ENCODE data around the gene ZBED4. TPM values are rescaled to one million over a fixed set of nuclear protein-coding genes. Genes with fewer than 3 reads are reported as not detected.
A peak's percentile ranks its signal among the peaks of the same experiment; 100 is the strongest.

Gene ZBED4
- total RNA-seq, 1 donor from 2014 or later, result 17.3 TPM

- Mint-ChIP-seq H3K27me3 (ENCODE audit: unreplicated experiment) (no peaks in the 10 kb centered on the region), H3K9me3 (ENCODE audit: unreplicated experiment) (peaks cover 5% of the 10 kb centered on the region), H3K4me3 (ENCODE audit: unreplicated experiment) (no peak overlapping the region), H3K36me3 (ENCODE audit: unreplicated experiment) (peaks cover 31% of the 10 kb centered on the region), H3K27ac (ENCODE audit: unreplicated experiment) (no peak overlapping the region), H3K4me1 (ENCODE audit: unreplicated experiment) (peaks cover 4% of the 10 kb centered on the region)
- TF ChIP-seq, protein P1, sequence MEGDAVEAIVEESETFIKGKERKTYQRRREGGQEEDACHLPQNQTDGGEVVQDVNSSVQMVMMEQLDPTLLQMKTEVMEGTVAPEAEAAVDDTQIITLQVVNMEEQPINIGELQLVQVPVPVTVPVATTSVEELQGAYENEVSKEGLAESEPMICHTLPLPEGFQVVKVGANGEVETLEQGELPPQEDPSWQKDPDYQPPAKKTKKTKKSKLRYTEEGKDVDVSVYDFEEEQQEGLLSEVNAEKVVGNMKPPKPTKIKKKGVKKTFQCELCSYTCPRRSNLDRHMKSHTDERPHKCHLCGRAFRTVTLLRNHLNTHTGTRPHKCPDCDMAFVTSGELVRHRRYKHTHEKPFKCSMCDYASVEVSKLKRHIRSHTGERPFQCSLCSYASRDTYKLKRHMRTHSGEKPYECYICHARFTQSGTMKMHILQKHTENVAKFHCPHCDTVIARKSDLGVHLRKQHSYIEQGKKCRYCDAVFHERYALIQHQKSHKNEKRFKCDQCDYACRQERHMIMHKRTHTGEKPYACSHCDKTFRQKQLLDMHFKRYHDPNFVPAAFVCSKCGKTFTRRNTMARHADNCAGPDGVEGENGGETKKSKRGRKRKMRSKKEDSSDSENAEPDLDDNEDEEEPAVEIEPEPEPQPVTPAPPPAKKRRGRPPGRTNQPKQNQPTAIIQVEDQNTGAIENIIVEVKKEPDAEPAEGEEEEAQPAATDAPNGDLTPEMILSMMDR (IDR thresholded peaks at IDR 0.05), result no peak
- no peak for DNase-seq (ENCODE audit: extremely low spot score, unreplicated experiment)
Measured at GRCh38 chr22:49878206-49878605, 24.6 kb downstream of the ZBED4 start.

GRCh38 chr22:49879871-49880270 lies 26.2 kb downstream of the ZBED4 start:
- TF ChIP-seq, protein P1 (IDR thresholded peaks at IDR 0.05), result no peak
- H3K27ac Mint-ChIP-seq (ENCODE audit: unreplicated experiment), result peak overlapping the region; percentile 56
- no peak for DNase-seq (ENCODE audit: extremely low spot score, unreplicated experiment)
- no peaks in the 10 kb centered on the region for H3K27me3 Mint-ChIP-seq (ENCODE audit: unreplicated experiment)
- H3K4me1 Mint-ChIP-seq (ENCODE audit: unreplicated experiment), result peaks cover 4% of the 10 kb centered on the region
- peaks cover 36% of the 10 kb centered on the region for H3K36me3 Mint-ChIP-seq (ENCODE audit: unreplicated experiment)
- H3K9me3 Mint-ChIP-seq (ENCODE audit: unreplicated experiment), result peaks cover 5% of the 10 kb centered on the region
- no peak overlapping the region for H3K4me3 Mint-ChIP-seq (ENCODE audit: unreplicated experiment)

- DNase-seq (ENCODE audit: extremely low spot score, unreplicated experiment), result no peak
- Mint-ChIP-seq H3K27ac (ENCODE audit: unreplicated experiment) (peak overlapping the region; percentile 56), H3K4me1 (ENCODE audit: unreplicated experiment) (peaks cover 4% of the 10 kb centered on the region), H3K4me3 (ENCODE audit: unreplicated experiment) (no peak overlapping the region), H3K9me3 (ENCODE audit: unreplicated experiment) (peaks cover 5% of the 10 kb centered on the region), H3K36me3 (ENCODE audit: unreplicated experiment) (peaks cover 34% of the 10 kb centered on the region), H3K27me3 (ENCODE audit: unreplicated experiment) (no peaks in the 10 kb centered on the region)
- TF ChIP-seq, protein P1 (IDR thresholded peaks at IDR 0.05), result no peak
Measured at GRCh38 chr22:49880281-49880680, 26.6 kb downstream of the ZBED4 start.

DNA sequence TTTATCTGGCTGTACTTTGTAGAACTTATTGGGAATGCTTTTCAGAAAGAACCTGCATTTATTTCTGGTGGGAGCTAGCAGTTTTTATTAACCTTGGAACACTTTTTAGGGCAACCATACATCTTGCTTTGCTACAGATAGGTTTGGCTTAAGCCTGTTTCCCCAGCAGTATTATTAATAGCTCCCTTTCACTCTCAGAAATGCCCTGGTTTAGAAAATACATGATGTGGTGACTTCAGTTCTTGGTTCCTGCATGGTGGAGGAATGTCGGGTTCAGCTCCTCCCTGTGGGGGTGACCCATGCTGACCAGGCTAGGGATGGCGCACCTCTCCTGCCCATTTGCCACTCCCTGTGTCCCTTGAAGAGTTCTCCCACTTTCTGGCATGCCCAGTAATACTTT lies 28.2 kb downstream of the ZBED4 start:
- H3K36me3 Mint-ChIP-seq (ENCODE audit: unreplicated experiment), result peaks cover 38% of the 10 kb centered on the region

GRCh38 chr22:49882519-49883293 lies 29.1 kb downstream of the ZBED4 start:
- Mint-ChIP-seq H3K36me3 (ENCODE audit: unreplicated experiment) (peaks cover 46% of the 10 kb centered on the region), H3K27ac (ENCODE audit: unreplicated experiment) (peak overlapping the region; percentile 18), H3K4me3 (ENCODE audit: unreplicated experiment) (no peak overlapping the region), H3K9me3 (ENCODE audit: unreplicated experiment) (no peaks in the 10 kb centered on the region), H3K4me1 (ENCODE audit: unreplicated experiment) (peaks cover 4% of the 10 kb centered on the region), H3K27me3 (ENCODE audit: unreplicated experiment) (no peaks in the 10 kb centered on the region)
- TF ChIP-seq, protein P1 (IDR thresholded peaks at IDR 0.05), result no peak
- no peak for DNase-seq (ENCODE audit: extremely low spot score, unreplicated experiment)

More for the DNA sequence above, 28.2 kb downstream of the ZBED4 start:
- TF ChIP-seq, protein P1 (IDR thresholded peaks at IDR 0.05), result no peak
- no peak overlapping the region for H3K4me3 Mint-ChIP-seq (ENCODE audit: unreplicated experiment)
- H3K27me3 Mint-ChIP-seq (ENCODE audit: unreplicated experiment), result no peaks in the 10 kb centered on the region
- no peak for DNase-seq (ENCODE audit: extremely low spot score, unreplicated experiment)
- H3K27ac Mint-ChIP-seq (ENCODE audit: unreplicated experiment), result no peak overlapping the region
- peaks cover 4% of the 10 kb centered on the region for H3K4me1 Mint-ChIP-seq (ENCODE audit: unreplicated experiment)
- H3K9me3 Mint-ChIP-seq (ENCODE audit: unreplicated experiment), result no peaks in the 10 kb centered on the region
